Nephron progenitor cell (in vitro differentiated cells): ENCODE data around the gene NRP2.
A peak's percentile ranks its signal among the peaks of the same experiment; 100 is the strongest.

Experiments
- DNase-seq: peaks from one replicate; pipeline ENCODE4 v3.0.0; 2021
- H3K27ac Mint-ChIP-seq: 2 replicates; pipeline ENCODE4 v1.8.0; 2021; ENCODE audit warnings: mild to moderate bottlenecking, moderate library complexity, mixed read lengths
- H3K27me3 Mint-ChIP-seq: 2 replicates; pipeline ENCODE4 v1.8.0; 2021; ENCODE audit warnings: mild to moderate bottlenecking, low read depth, mixed read lengths; ENCODE audit not compliant: poor library complexity
- H3K36me3 Mint-ChIP-seq: 2 replicates; pipeline ENCODE4 v1.8.0; 2021; ENCODE audit warnings: low read depth, mixed read lengths
- H3K4me1 Mint-ChIP-seq: 2 replicates; pipeline ENCODE4 v1.8.0; 2021; ENCODE audit warnings: mixed read lengths
- H3K4me3 Mint-ChIP-seq: 2 replicates; pipeline ENCODE4 v1.8.0; 2021; ENCODE audit warnings: mild to moderate bottlenecking, moderate library complexity, mixed read lengths
- H3K9me3 Mint-ChIP-seq: 2 replicates; pipeline ENCODE4 v1.8.0; 2021; ENCODE audit warnings: mild to moderate bottlenecking, moderate library complexity, mixed read lengths
- CTCF ChIP-seq: fragments of 200-600 bp; sonication (generic); IDR thresholded peaks from 2 replicates; pipeline ENCODE4 v1.5.0; 2021; ENCODE audit warnings: antibody characterized with exemption

The NRP2 gene

DNA sequence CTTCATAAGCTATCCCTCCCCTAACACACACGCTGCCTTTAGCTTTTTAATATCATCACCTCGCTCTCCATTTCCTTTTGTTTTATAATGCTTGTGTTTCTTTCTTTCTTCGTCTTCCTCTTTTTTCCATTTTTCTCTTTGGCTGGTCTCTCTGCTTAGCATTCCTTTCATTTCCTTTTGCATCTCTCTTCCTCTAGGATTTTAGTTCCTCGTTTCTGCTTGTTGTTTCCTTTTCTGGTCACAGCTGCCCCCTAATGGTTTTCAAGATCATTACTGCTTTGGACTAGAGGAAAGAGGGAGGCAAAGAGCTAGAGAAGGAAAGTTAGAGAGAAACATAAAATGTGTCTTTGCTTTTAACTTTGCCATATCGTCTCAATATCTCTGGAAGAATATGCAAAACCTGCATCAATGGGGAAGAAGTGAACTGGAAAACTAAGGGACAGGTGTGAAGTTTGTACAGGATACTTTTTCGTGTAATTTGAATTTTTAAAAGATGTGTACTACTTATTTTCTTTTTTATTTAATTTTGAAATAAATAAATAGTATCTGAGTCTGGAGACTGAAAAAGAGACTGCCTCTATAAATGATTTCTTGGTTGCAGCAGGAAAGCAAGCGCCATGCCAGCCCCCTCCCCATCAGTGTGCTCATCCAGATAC lies 6.3 kb upstream of the NRP2 start:
- DNase-seq = no peak
- TF ChIP-seq CTCF = peak; percentile 80
- no peak overlapping the region for H3K27ac Mint-ChIP-seq
- H3K4me1 Mint-ChIP-seq = peaks cover 55% of the 10 kb centered on the region
- H3K36me3 Mint-ChIP-seq = no peaks in the 10 kb centered on the region
- H3K9me3 Mint-ChIP-seq = no peaks in the 10 kb centered on the region
- no peaks in the 10 kb centered on the region for H3K27me3 Mint-ChIP-seq
- H3K4me3 Mint-ChIP-seq = no peak overlapping the region

GRCh38 chr2:205678541-205679142 lies 3.7 kb upstream of the NRP2 start:
- H3K4me3 Mint-ChIP-seq = no peak overlapping the region
- H3K9me3 Mint-ChIP-seq = no peaks in the 10 kb centered on the region
- no peaks in the 10 kb centered on the region for H3K27me3 Mint-ChIP-seq
- H3K4me1 Mint-ChIP-seq = peaks cover 57% of the 10 kb centered on the region
- H3K36me3 Mint-ChIP-seq = no peaks in the 10 kb centered on the region
- TF ChIP-seq CTCF = no peak
- no peak for DNase-seq
- no peak overlapping the region for H3K27ac Mint-ChIP-seq

DNA sequence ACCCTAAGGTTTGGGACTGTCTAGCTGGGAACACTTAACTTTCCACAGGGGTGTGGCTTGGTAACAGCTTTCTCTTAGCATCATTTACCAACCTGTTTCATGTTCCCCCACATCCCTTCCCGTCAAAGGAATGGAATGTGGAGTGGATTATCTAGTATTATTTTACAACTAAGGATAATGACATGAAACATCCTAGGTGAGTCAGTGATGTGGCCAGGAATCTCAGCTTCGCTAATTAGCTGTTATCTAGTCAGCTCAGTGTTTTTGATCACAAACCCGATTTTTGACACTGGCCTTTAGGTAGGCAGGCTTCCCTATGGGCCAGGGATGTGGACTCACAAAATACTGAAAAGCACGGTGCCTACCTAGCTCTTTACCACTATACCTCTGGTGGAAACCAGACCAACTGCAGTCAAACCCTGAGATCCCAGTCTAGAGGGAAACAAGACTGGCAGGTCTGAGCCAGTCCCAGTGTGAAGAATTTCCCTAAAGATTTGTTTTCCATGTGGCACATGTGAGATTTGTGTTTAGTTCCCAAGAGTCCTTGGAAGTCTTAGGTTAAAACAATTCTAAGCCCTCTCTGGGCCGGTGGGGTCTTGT lies 2.8 kb upstream of the NRP2 start:
- no peak for TF ChIP-seq CTCF
- no peaks in the 10 kb centered on the region for H3K9me3 Mint-ChIP-seq
- no peak overlapping the region for H3K4me3 Mint-ChIP-seq
- peak overlapping the region; percentile 21 for H3K27ac Mint-ChIP-seq
- H3K27me3 Mint-ChIP-seq = peaks cover 3% of the 10 kb centered on the region
- peaks cover 66% of the 10 kb centered on the region for H3K4me1 Mint-ChIP-seq
- no peaks in the 10 kb centered on the region for H3K36me3 Mint-ChIP-seq
- DNase-seq = no peak

DNA sequence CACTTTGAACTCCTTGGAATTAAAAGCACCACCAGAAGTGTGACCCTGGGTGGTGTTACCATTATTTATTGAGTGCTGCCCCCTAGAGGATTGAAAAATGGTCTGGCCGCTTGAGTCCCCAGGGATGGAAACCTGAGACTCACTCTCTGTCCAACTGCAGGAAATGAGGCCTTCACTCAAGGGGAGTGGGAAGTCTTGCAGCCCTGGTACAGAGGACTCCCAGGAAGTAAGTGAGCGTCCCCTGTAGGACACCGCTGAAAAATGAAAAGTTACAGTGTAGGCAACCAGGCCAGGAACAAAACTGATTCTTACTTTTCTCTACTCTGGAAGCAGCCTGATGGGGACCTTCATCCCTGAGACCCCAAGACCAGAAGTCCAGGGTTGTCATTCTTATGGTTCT lies 2.2 kb upstream of the NRP2 start:
- peak; percentile 80 for DNase-seq
- Mint-ChIP-seq H3K4me3 (peak overlapping the region; percentile 11), H3K27ac (peak overlapping the region; percentile 21), H3K27me3 (peaks cover 6% of the 10 kb centered on the region), H3K9me3 (no peaks in the 10 kb centered on the region), H3K36me3 (no peaks in the 10 kb centered on the region), H3K4me1 (peaks cover 71% of the 10 kb centered on the region)
- peak; percentile 69 for TF ChIP-seq CTCF

GRCh38 chr2:205680903-205681302 lies 1.4 kb upstream of the NRP2 start:
- Mint-ChIP-seq H3K4me1 (peaks cover 76% of the 10 kb centered on the region), H3K27ac (peak overlapping the region; percentile 9), H3K4me3 (peak overlapping the region; percentile 87), H3K36me3 (no peaks in the 10 kb centered on the region), H3K9me3 (no peaks in the 10 kb centered on the region), H3K27me3 (peaks cover 6% of the 10 kb centered on the region)
- no peak for TF ChIP-seq CTCF
- no peak for DNase-seq
